ENCODE results near the gene PSORS1C2.
"Not testable (repeated sequence)": the region's sequence is repeated elsewhere in the genome, so short reads cannot be mapped to it uniquely, and the experiment has no call there.

GRCh38 chr6:31185695-31186051 lies 46.8 kb upstream of the PSORS1C2 start:
- TF ChIP-seq POLR2A (IDR thresholded peaks at IDR 0.05; ENCODE audit: low read depth, low read length); CTCF (IDR thresholded peaks at IDR 0.05; ENCODE audit: extremely low read depth in 1 of 2, insufficient read depth in 1 of 2, low read depth in 1 of 2, low read length in 2 of 2); EZH2 (IDR thresholded peaks at IDR 0.05; ENCODE audit: borderline replicate concordance, low read depth, low read length, severe bottlenecking); POLR2AphosphoS5 (IDR thresholded peaks at IDR 0.05; ENCODE audit: insufficient read depth, low read depth, low read length); MAX (IDR thresholded peaks at IDR 0.05; ENCODE audit: insufficient read depth, insufficient read length): not testable (repeated sequence)
